Measurements from ENCODE around the gene TEC. TPM values are rescaled to one million over a fixed set of nuclear protein-coding genes. Genes with fewer than 3 reads are reported as not detected.
"Not testable (repeated sequence)": the region's sequence is repeated elsewhere in the genome, so short reads cannot be mapped to it uniquely, and the experiment has no call there.

The TEC gene
- total RNA-seq: 1 to 10 TPM; 1.4 to 8.0 (median 4.8) TPM
- polyA plus RNA-seq: 1 to 10 TPM; 1.7 to 4.7 (median 3.2) TPM
- long read RNA-seq, donor 1: 0 reads
- long read RNA-seq, donor 2: 0 reads
- long read RNA-seq, donor 3: 0 reads
- long read RNA-seq, donor 4, partial matches to known transcripts: 1 of 2 reads
- long read RNA-seq, donor 4, other reads (novel, unspliced or antisense): 1 of 2 reads
- long read RNA-seq, donor 5, transcript TEC-201 (18 exons, 3,687 nt): major isoform, 7 of 13 reads
- long read RNA-seq, donor 5, partial matches to known transcripts: 2 of 13 reads
- long read RNA-seq, donor 5, other reads (novel, unspliced or antisense): 4 of 13 reads
- long read RNA-seq, donor 6, partial matches to known transcripts: 1 of 2 reads
- long read RNA-seq, donor 6, other reads (novel, unspliced or antisense): 0 of 2 reads
- long read RNA-seq, donor 7: 0 reads
- long read RNA-seq, donor 8, partial matches to known transcripts: 0 of 1 reads
- long read RNA-seq, donor 8, other reads (novel, unspliced or antisense): 0 of 1 reads
- long read RNA-seq, donor 9: 0 reads
- long read RNA-seq, donor 10: 0 reads

DNA sequence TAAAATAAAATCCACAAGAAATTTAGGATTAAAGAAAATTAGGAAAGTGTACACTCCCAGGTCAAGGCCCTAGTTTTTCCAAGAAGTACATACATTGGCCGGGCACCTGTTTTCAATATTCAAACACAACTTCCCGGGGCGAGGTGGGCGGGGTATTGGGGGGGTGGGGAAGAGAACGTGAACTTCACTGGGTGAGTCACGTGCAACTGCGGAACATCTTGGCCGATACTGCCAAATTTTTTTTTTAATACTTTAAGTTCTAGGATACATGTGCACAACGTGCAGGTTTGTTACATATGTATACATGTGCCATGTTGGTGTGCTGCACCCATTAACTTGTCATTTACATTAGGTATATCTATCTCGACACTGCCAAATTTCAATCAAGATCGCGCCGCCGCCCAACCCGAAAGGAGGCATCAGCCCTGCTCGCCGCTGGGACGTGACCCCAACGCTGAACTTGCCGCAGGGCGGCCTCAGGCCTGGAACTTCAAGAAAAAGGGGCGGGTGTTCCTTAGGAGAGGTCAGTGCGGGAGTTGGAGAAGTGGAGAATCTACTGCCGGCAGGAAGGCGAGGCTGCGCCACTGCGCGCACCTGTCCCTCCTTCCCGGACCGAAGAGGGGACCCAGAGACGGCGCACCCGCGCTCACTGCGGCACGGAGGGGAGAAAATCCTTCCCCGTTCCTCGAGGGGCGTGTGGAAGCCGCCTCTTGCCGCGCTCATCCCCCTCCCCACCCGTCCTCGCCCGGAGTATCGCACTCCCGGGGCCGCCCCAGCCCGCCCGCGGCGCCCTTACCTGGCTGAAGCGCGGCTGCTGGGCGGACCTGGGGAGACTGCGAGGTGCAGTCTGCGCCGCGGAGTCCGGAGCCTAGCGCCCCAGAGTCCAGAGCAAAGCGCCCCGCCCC, at the start of gene TEC:
Gene TEC (minus strand): TSS at position 883 of the 905 bp plus-strand sequence. CDS start 41,224 bp downstream, outside the sequence.
- Histone ChIP-seq H3K4me3 (peak within 1 kb of the TSS in 3 of 4 donors; percentile 73 to 92 (median 83)), H3K9me3 (replicated peaks in 1 of 3) (no peaks in the 10 kb centered on the region), H3K27me3 (no peaks in the 10 kb centered on the region), H3K27ac (peak within 1 kb of the TSS; percentile 85 to 96 (median 91)), H3K4me1 (replicated peaks in 1 of 2) (peaks cover 5 to 8% of the 10 kb centered on the region in 2 donors), H3K36me3 (replicated peaks in 1 of 2) (no peaks in the 10 kb centered on the region)
- 1 to 3% (median 2%) methylated on average over 25 to 63 of the region's 63 CpGs for whole genome bisulfite sequencing, 4 donors
- TF ChIP-seq POLR2A (IDR thresholded peaks at IDR 0.05): peak; percentile 55 to 83
- TF ChIP-seq, protein P1, sequence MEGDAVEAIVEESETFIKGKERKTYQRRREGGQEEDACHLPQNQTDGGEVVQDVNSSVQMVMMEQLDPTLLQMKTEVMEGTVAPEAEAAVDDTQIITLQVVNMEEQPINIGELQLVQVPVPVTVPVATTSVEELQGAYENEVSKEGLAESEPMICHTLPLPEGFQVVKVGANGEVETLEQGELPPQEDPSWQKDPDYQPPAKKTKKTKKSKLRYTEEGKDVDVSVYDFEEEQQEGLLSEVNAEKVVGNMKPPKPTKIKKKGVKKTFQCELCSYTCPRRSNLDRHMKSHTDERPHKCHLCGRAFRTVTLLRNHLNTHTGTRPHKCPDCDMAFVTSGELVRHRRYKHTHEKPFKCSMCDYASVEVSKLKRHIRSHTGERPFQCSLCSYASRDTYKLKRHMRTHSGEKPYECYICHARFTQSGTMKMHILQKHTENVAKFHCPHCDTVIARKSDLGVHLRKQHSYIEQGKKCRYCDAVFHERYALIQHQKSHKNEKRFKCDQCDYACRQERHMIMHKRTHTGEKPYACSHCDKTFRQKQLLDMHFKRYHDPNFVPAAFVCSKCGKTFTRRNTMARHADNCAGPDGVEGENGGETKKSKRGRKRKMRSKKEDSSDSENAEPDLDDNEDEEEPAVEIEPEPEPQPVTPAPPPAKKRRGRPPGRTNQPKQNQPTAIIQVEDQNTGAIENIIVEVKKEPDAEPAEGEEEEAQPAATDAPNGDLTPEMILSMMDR (IDR thresholded peaks at IDR 0.05): no peak
- intact Hi-C loops (cut with DNase I): no loop called here
- peak; percentile 58 to 82 (median 74) for DNase-seq

DNA sequence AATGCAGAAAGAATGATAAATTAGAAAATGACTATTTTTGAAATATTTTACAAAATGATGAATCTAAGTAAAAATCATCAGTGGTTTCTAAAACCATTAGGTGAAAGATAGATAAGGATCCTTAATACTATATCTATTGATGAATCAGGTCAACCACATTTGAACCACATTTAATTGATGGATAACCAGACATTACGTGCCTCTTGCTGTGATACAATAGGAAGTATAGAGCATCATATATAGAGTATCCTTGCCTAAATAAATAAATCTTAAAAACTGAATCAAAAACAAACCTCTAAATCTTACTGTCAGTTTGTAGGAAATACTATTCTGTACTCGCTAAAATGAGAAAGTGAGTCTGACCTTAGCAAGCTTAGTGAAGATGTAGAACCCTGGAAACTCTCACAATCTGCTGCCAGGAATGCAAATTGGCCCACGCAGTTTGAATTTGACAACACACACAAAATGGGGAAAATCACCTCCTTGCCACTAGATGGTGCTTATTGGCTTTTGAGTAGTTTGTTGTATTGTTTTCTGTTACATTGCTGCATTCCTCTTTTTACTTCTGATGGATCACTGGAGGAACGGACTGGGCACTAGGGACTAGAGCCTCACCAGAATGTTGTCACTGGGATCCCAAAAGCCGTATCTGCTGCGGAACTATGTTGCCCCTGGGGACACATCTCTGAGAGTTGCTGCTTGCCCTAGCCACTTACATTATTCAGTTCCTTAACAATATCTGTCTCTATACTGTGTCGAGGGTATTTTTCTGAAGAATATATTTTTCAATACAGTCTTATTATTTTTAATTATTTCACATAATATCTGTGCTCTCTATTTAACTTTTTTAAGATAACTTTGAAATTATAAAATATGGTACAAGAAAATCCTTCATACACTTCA, 46.3 kb upstream of the TEC start:
- intact Hi-C loops (cut with DNase I): no loop called here
- Histone ChIP-seq H3K4me3 (no peak overlapping the region), H3K27me3 (no peaks in the 10 kb centered on the region), H3K27ac (no peak overlapping the region), H3K4me1 (replicated peaks in 1 of 2) (no peaks in the 10 kb centered on the region), H3K36me3 (replicated peaks in 1 of 2) (no peaks in the 10 kb centered on the region), H3K9me3 (replicated peaks in 1 of 3) (no peaks in the 10 kb centered on the region)
- no peak for TF ChIP-seq POLR2A (IDR thresholded peaks at IDR 0.05)
- TF ChIP-seq, protein P1 (IDR thresholded peaks at IDR 0.05): peak; percentile 47 to 64 (median 59)
- peak in 3 of 7 donors; percentile 13 to 44 (median 34) for DNase-seq
- 29 to 43% (median 36%) methylated on average over 7 of the region's 7 CpGs for WGBS, 4 donors

DNA sequence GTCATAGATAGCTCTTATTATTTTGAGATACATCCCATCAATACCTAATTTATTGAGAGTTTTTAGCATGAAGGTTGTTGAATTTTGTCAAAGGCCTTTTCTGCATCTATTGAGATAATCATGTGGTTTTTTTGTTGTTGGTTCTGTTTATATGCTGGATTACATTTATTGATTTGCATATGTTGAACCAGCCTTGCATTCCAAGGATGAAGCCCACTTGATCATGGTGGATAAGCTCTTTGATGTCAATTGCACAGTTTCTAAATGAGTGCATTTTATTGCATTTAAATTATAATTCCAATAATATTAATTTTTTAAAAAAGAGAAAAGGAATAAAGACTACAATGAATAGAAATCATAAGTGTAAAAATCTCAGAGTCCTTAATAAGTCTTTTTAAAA, 45.1 kb upstream of the TEC start:
- H3K27ac ChIP-seq; H3K9me3 ChIP-seq (replicated peaks in 1 of 3); intact Hi-C loops (cut with DNase I): not testable (repeated sequence)

DNA sequence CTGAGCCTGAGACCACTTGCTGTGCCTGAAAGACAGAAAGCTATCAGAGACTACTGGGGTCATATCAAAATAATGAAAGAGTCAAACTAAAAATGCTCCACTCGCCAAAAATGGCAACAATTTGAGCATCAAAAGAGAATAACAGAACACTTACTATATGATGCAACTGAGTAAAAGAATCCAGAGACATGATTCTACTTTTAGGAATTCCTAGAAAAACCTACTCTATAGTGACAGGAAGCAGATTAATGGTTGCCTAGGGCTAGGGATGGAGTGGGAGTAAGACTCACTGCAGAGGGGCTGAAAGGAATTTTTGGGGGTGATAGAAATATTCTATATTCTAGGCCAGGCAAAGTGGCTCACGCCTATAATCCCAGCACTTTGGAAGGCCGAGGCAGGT, 42.3 kb upstream of the TEC start:
- WGBS, 4 donors: 79 to 91% (median 85%) methylated on average over 3 of the region's 3 CpGs
- TF ChIP-seq POLR2A (IDR thresholded peaks at IDR 0.05): no peak
- TF ChIP-seq, protein P1 (IDR thresholded peaks at IDR 0.05): no peak
- intact Hi-C loops (cut with DNase I): no loop called here
- Histone ChIP-seq H3K27me3 (no peaks in the 10 kb centered on the region), H3K27ac (no peak overlapping the region), H3K36me3 (replicated peaks in 1 of 2) (no peaks in the 10 kb centered on the region), H3K4me1 (replicated peaks in 1 of 2) (no peaks in the 10 kb centered on the region), H3K4me3 (no peak overlapping the region), H3K9me3 (replicated peaks in 1 of 3) (no peaks in the 10 kb centered on the region)
- DNase-seq: no peak

More for the DNA sequence above, 45.1 kb upstream of the TEC start:
- H3K4me3 ChIP-seq; H3K4me1 ChIP-seq (replicated peaks in 1 of 2); H3K36me3 ChIP-seq (replicated peaks in 1 of 2); DNase-seq; H3K27me3 ChIP-seq: not testable (repeated sequence)
